ENCODE data around the gene LDLRAD3.
"Not testable (repeated sequence)": the region's sequence is repeated elsewhere in the genome, so short reads cannot be mapped to it uniquely, and the experiment has no call there.

Gene LDLRAD3

GRCh38 chr11:36024716-36025115 lies 80.9 kb downstream of the LDLRAD3 start:
- no peak for DNase-seq

- DNase-seq: no peak
These were observed 82.6 kb downstream of the LDLRAD3 start for GRCh38 chr11:36026315-36026968.

- no peak for DNase-seq
These were observed 83.9 kb downstream of the LDLRAD3 start for GRCh38 chr11:36027731-36028130.

GRCh38 chr11:36029616-36030015 lies 85.8 kb downstream of the LDLRAD3 start:
- no peak for DNase-seq

- no peak for DNase-seq
These were observed 86.9 kb downstream of the LDLRAD3 start for GRCh38 chr11:36030731-36031281.

- no peak for DNase-seq
These were observed 89.4 kb downstream of the LDLRAD3 start for GRCh38 chr11:36033082-36033751.

GRCh38 chr11:36033936-36034335 lies 90.1 kb downstream of the LDLRAD3 start:
- DNase-seq: no peak

GRCh38 chr11:36034551-36035331 lies 90.9 kb downstream of the LDLRAD3 start:
- no peak for DNase-seq

GRCh38 chr11:36035454-36035853 lies 91.6 kb downstream of the LDLRAD3 start:
- DNase-seq: no peak

- no peak for DNase-seq
These were observed 92.1 kb downstream of the LDLRAD3 start for GRCh38 chr11:36035999-36036398.

- no peak for DNase-seq
These were observed 93.2 kb downstream of the LDLRAD3 start for GRCh38 chr11:36037031-36037430.

GRCh38 chr11:36038541-36038940 lies 94.7 kb downstream of the LDLRAD3 start:
- DNase-seq: no peak

GRCh38 chr11:36039471-36039870 lies 95.6 kb downstream of the LDLRAD3 start:
- DNase-seq: no peak

- DNase-seq: no peak
These were observed 98.2 kb downstream of the LDLRAD3 start for GRCh38 chr11:36041988-36042611.

- DNase-seq: no peak
These were observed 100.8 kb downstream of the LDLRAD3 start for GRCh38 chr11:36044636-36045035.

GRCh38 chr11:36045945-36046344 lies 102.1 kb downstream of the LDLRAD3 start:
- DNase-seq: not testable (repeated sequence)

- no peak for DNase-seq
These were observed 103.1 kb downstream of the LDLRAD3 start for GRCh38 chr11:36046932-36047331.

- no peak for DNase-seq
These were observed 103.5 kb downstream of the LDLRAD3 start for GRCh38 chr11:36047344-36047743.

- no peak for DNase-seq
These were observed 104.8 kb downstream of the LDLRAD3 start for GRCh38 chr11:36048496-36049247.

- DNase-seq: no peak
These were observed 107.6 kb downstream of the LDLRAD3 start for GRCh38 chr11:36051235-36052144.

- no peak for DNase-seq
These were observed 109.4 kb downstream of the LDLRAD3 start for GRCh38 chr11:36053281-36053680.

Measured in SHP77 (cell line).